GM12891 (cell line): Measurements from ENCODE around the gene NSL1.

ENCODE experiments used
- DNase-seq: peaks from one replicate; pipeline ENCODE4 v3.0.0; 2011; ENCODE audit warnings: low spot score; ENCODE audit not compliant: insufficient read length
- FAIRE-seq: peaks from 2 replicates; lab custom pipeline; 2011; peaks lifted over from hg19 to GRCh38; lab: Jason Lieb, UNC
- PAX5 ChIP-seq: IDR thresholded peaks from 2 replicates; pipeline ENCODE4 v1.6.1; 2011; ENCODE audit warnings: low read length, moderate library complexity, mild to moderate bottlenecking; ENCODE audit not compliant: insufficient read depth, severe bottlenecking
- POLR2A ChIP-seq: IDR thresholded peaks from 2 replicates; pipeline ENCODE4 v1.6.1; 2011; ENCODE audit warnings: low read depth, low read length, control low read depth
- POLR2AphosphoS5 ChIP-seq: IDR thresholded peaks from 2 replicates; pipeline ENCODE4 v1.6.1; 2011; ENCODE audit warnings: low read depth, low read length, control low read depth
- POU2F2 ChIP-seq: IDR thresholded peaks from 2 replicates; pipeline ENCODE4 v1.6.1; 2011; ENCODE audit warnings: low read depth, mild to moderate bottlenecking, control low read depth, low read length, moderate library complexity
- SPI1 ChIP-seq: IDR thresholded peaks from 2 replicates; pipeline ENCODE4 v1.6.1; 2011; ENCODE audit warnings: low read depth, low read length, control low read depth
- TAF1 ChIP-seq: IDR thresholded peaks from 2 replicates; pipeline ENCODE4 v1.6.1; 2011; ENCODE audit warnings: low read depth, low read length, control low read depth

NSL1 gene

GRCh38 chr1:212699104-212699624 is 92.4 kb downstream of the NSL1 start:
- DNase-seq, result peak; percentile 57
- FAIRE-seq, result peak; percentile 70
- 0 out of 2 replicates have a peak, but pooled peaks have one; percentile 6 for TF ChIP-seq POU2F2
- no peak for TF ChIP-seq SPI1

- peak; percentile 35 for FAIRE-seq
- no peak for DNase-seq
- no peak; the same call in 1 of the 2 replicates for TF ChIP-seq POU2F2
- TF ChIP-seq PAX5, result no peak
- no peak for TF ChIP-seq POLR2AphosphoS5
- TF ChIP-seq TAF1, result no peak
- TF ChIP-seq SPI1, result no peak
- TF ChIP-seq POLR2A, result no peak
These were observed 93.0 kb downstream of the NSL1 start for GRCh38 chr1:212698467-212699103.

- no peak for TF ChIP-seq SPI1
- TF ChIP-seq TAF1, result no peak
- no peak for TF ChIP-seq POU2F2
- TF ChIP-seq POLR2A, result no peak
- no peak for TF ChIP-seq PAX5
- no peak for TF ChIP-seq POLR2AphosphoS5
- FAIRE-seq (no peak), DNase-seq (no peak)
These were observed 94.8 kb downstream of the NSL1 start for GRCh38 chr1:212696721-212697331.

GRCh38 chr1:212692774-212693644 is 98.6 kb downstream of the NSL1 start:
- no peak for DNase-seq

GRCh38 chr1:212691561-212692071 is 100.0 kb downstream of the NSL1 start:
- no peak for DNase-seq
- TF ChIP-seq TAF1, result no peak
- no peak for TF ChIP-seq PAX5
- 0 out of 2 replicates have a peak, but pooled peaks have one; percentile 27 for TF ChIP-seq POU2F2
- no peak for TF ChIP-seq SPI1
- FAIRE-seq, result no peak

More at GRCh38 chr1:212692774-212693644, 98.6 kb downstream of the NSL1 start:
- FAIRE-seq, result no peak
- TF ChIP-seq POLR2A (no peak), POU2F2 (no peak), POLR2AphosphoS5 (no peak), TAF1 (no peak), SPI1 (no peak), PAX5 (no peak)

- DNase-seq (no peak), FAIRE-seq (no peak)
- TF ChIP-seq SPI1 (no peak), PAX5 (no peak), POU2F2 (no peak), TAF1 (no peak), POLR2A (no peak), POLR2AphosphoS5 (no peak)
These were observed 100.7 kb downstream of the NSL1 start for GRCh38 chr1:212690816-212691403.

- peak; percentile 80 for FAIRE-seq
- TF ChIP-seq PAX5 (no peak), POU2F2 (no peak), POLR2AphosphoS5 (no peak), SPI1 (no peak), TAF1 (no peak), POLR2A (no peak)
- no peak for DNase-seq
These were observed 101.6 kb downstream of the NSL1 start for GRCh38 chr1:212689758-212690529.

- DNase-seq (no peak), FAIRE-seq (no peak)
- TF ChIP-seq TAF1 (no peak), POU2F2 (no peak), POLR2A (no peak), SPI1 (no peak)
These were observed 102.3 kb downstream of the NSL1 start for GRCh38 chr1:212689196-212689725.
